Keratinocyte (primary cell): ENCODE data around the gene LFNG. TPM values are rescaled to one million over a fixed set of nuclear protein-coding genes. Genes with fewer than 3 reads are reported as not detected.

Experiments
- DNase-seq: peaks from one replicate; pipeline ENCODE4 v3.0.0-alpha.2; 2011; ENCODE audit warnings: low read depth, missing footprints, low spot score
- FAIRE-seq: peaks from 2 replicates; lab custom pipeline; 2011; peaks lifted over from hg19 to GRCh38; lab: Jason Lieb, UNC
- H2AFZ ChIP-seq: 2 replicates; pipeline ENCODE4 v1.6.0; 2012; ENCODE audit warnings: low read length, control low read depth, inconsistent platforms; ENCODE audit not compliant: control insufficient read depth
- H3K27ac ChIP-seq: 2 replicates; pipeline ENCODE4 v1.5.1; 2011; ENCODE audit warnings: low read length; ENCODE audit not compliant: control insufficient read depth, insufficient read depth
- H3K27me3 ChIP-seq: 3 replicates; pipeline ENCODE4 v1.6.0; 2011; ENCODE audit warnings: low read length; ENCODE audit not compliant: control insufficient read depth, insufficient read depth; ENCODE audit errors: extremely low read depth
- H3K36me3 ChIP-seq, 2 experiments: 2 replicates in 1 of 2; 3 replicates in 1 of 2; pipeline ENCODE4 v1.5.1; 2011; ENCODE audit warnings: low read length in 2 of 2, mild to moderate bottlenecking in 1 of 2; ENCODE audit not compliant: control insufficient read depth in 2 of 2, insufficient read depth in 2 of 2; ENCODE audit errors: extremely low read depth in 1 of 2
- H3K4me1 ChIP-seq: 3 replicates; pipeline ENCODE4 v1.5.1; 2011; ENCODE audit warnings: low read length; ENCODE audit not compliant: control insufficient read depth, insufficient read depth; ENCODE audit errors: extremely low read depth
- H3K4me2 ChIP-seq: 3 replicates; pipeline ENCODE4 v1.6.0; 2011; ENCODE audit warnings: low read depth, low read length; ENCODE audit not compliant: control insufficient read depth, insufficient read depth; ENCODE audit errors: extremely low read depth
- H3K4me3 ChIP-seq, 3 experiments: fragments of 200-600 bp in 1 of 3; sonication (generic) in 1 of 3; 2 replicates in 2 of 3; 3 replicates in 1 of 3; pipeline ENCODE4 v1.5.1; 2011 to 2016; ENCODE audit warnings: low read length in 3 of 3, mild to moderate bottlenecking in 3 of 3, control low read depth in 2 of 3, inconsistent platforms in 1 of 3, low read depth in 1 of 3, mixed read lengths in 1 of 3, mixed run types in 1 of 3, moderate library complexity in 1 of 3; ENCODE audit not compliant: control insufficient read depth in 2 of 3, insufficient read depth in 2 of 3; ENCODE audit errors: extremely low read depth in 1 of 3
- H3K79me2 ChIP-seq: 2 replicates; pipeline ENCODE4 v1.6.0; 2012; ENCODE audit warnings: low read length; ENCODE audit not compliant: control insufficient read depth, insufficient read depth
- H3K9ac ChIP-seq: 3 replicates; pipeline ENCODE4 v1.6.0; 2011; ENCODE audit warnings: low read length; ENCODE audit not compliant: control insufficient read depth, insufficient read depth; ENCODE audit errors: extremely low read depth
- H3K9me1 ChIP-seq: 3 replicates; pipeline ENCODE4 v1.6.0; 2011; ENCODE audit warnings: low read length; ENCODE audit not compliant: control insufficient read depth, insufficient read depth; ENCODE audit errors: extremely low read depth
- H3K9me3 ChIP-seq: 2 replicates; pipeline ENCODE4 v1.5.1; 2012; ENCODE audit warnings: low read depth, low read length; ENCODE audit not compliant: control insufficient read depth
- H4K20me1 ChIP-seq: 3 replicates; pipeline ENCODE4 v1.6.0; 2011; ENCODE audit warnings: low read length; ENCODE audit not compliant: control insufficient read depth, insufficient read depth; ENCODE audit errors: extremely low read depth
- EZH2 ChIP-seq: IDR thresholded peaks from one replicate; pipeline ENCODE4 v1.6.1; 2012; ENCODE audit warnings: inconsistent platforms, mild to moderate bottlenecking, low read length, moderate library complexity
- dilution Hi-C: fragments of 300-500 bp; cut with MboI; formaldehyde crosslinking; loops from one replicate; pipeline ENCODE4 v1.7.0; 2020; ENCODE audit warnings: low sequenced_read_pairs; ENCODE audit not compliant: extremely low pct_ligation_motif_present
- polyA plus RNA-seq, 5 experiments: library from polyadenylated mRNA; depleted of rRNA in 3 of 5; stranded (reverse) in 3 of 5; stranded (forward) in 1 of 5; unstranded in 1 of 5; fragments of >200 nt; gene quantifications; 1 replicate in 1 of 5; 2 replicates in 3 of 5; 3 replicates in 1 of 5; pipeline versions ENCODE4 v1.2.1 to v1.2.3, GENCODE V29; 2011 to 2012; ENCODE audit warnings: missing spikeins in 2 of 5, low read depth in 1 of 5, low replicate concordance in 1 of 5
- TF ChIP-seq, protein P1 (sequence below), 3 experiments: IDR thresholded peaks in 1 of 3; conservative IDR thresholded peaks in 1 of 3; optimal IDR thresholded peaks in 1 of 3; 2 replicates in 2 of 3; 3 replicates in 1 of 3; pipeline versions ENCODE3 to v1.5.1; 2011; ENCODE audit warnings: low read length in 3 of 3, mild to moderate bottlenecking in 3 of 3, moderate library complexity in 2 of 3, control low read depth in 1 of 3, inconsistent platforms in 1 of 3; ENCODE audit not compliant: insufficient read depth in 2 of 3; ENCODE audit errors: extremely low read depth in 1 of 3

LFNG gene
- polyA plus RNA-seq, 1 donor (not counting 4 experiments of a cell fraction or from before 2014, with no cell fraction given): 17.7 TPM

DNA sequence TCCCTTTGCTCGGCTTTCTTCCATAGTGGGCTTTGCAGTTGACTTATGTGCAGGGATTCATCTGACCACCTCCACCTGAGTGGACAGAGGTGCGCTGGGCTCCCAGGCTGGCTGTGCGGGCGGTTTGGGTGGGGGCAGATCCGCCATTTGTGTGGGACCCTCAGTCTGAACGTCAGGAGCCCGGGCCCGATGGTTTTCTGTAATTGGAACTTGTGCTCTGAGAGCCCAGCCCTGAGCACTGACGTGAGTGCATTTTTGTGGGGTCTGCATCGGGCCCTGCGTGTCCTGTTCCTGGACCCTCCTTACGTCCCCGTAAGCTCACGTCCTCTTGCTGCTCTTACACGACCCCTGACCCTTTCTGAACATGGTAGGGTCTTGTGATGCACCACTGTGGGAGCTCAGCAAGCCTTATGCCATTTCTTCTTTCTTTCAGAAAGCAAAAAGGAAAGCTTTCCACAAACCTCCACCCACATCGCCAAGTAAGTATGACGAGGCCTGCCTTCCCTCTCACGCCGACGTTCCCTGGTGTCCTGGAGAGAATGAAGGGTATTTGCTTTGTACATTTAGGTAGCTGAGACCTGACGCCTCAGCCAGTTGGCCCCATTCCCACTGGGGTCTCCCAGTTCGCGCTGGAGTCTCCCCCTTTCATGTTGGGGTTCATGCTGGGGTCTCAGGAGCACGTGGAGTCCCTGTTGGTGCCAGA is 49.1 kb downstream of the LFNG start:
- dilution Hi-C loops: no loop called here
- Histone ChIP-seq H3K4me3 (no peak overlapping the region), H3K9ac (no peak overlapping the region), H3K36me3 (peaks cover 6 to 9% of the 10 kb centered on the region in 2 experiments), H3K4me2 (no peak overlapping the region), H3K4me1 (peaks cover 10% of the 10 kb centered on the region), H2AFZ (no peak overlapping the region), H3K79me2 (peaks cover 5% of the 10 kb centered on the region), H4K20me1 (peaks cover 4% of the 10 kb centered on the region), H3K27me3 (no peaks in the 10 kb centered on the region), H3K27ac (no peak overlapping the region), H3K9me1 (no peaks in the 10 kb centered on the region), H3K9me3 (no peaks in the 10 kb centered on the region)
- DNase-seq: no peak
- FAIRE-seq: no peak
- TF ChIP-seq EZH2: no peak
- TF ChIP-seq, protein P1, sequence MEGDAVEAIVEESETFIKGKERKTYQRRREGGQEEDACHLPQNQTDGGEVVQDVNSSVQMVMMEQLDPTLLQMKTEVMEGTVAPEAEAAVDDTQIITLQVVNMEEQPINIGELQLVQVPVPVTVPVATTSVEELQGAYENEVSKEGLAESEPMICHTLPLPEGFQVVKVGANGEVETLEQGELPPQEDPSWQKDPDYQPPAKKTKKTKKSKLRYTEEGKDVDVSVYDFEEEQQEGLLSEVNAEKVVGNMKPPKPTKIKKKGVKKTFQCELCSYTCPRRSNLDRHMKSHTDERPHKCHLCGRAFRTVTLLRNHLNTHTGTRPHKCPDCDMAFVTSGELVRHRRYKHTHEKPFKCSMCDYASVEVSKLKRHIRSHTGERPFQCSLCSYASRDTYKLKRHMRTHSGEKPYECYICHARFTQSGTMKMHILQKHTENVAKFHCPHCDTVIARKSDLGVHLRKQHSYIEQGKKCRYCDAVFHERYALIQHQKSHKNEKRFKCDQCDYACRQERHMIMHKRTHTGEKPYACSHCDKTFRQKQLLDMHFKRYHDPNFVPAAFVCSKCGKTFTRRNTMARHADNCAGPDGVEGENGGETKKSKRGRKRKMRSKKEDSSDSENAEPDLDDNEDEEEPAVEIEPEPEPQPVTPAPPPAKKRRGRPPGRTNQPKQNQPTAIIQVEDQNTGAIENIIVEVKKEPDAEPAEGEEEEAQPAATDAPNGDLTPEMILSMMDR (optimal IDR thresholded peaks at IDR 0.05 in 1 of 3, IDR thresholded peaks at IDR 0.05 in 1 of 3, conservative IDR thresholded peaks at IDR 0.05 in 1 of 3; ENCODE audit: extremely low read depth in 1 of 3, insufficient read depth in 2 of 3, low read length in 3 of 3): no peak

DNA sequence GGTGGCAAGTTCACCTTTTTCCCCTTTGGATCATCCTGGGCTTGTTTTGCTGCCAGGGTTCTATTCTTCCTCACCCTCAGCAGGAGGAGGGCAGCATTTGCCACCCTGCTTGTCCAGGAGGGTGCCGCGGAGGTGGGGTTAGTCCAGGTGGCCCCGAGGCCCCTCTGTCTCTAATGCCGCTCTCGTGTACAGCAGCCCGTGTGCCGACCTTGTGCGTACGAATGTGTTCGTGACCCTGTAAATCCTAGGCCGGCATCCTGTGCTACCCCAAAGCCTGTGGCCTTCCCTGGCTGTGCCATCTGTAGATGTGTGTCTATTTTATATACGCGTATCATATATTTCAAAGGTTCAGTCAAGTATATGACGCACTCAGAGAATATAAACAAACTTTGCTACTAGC is 49.8 kb downstream of the LFNG start:
- H3K79me2 ChIP-seq: peaks cover 5% of the 10 kb centered on the region
- H3K4me1 ChIP-seq: peaks cover 10% of the 10 kb centered on the region
- H3K9me3 ChIP-seq: no peaks in the 10 kb centered on the region
- no peaks in the 10 kb centered on the region for H3K9me1 ChIP-seq
- TF ChIP-seq EZH2: no peak
- TF ChIP-seq, protein P1 (optimal IDR thresholded peaks at IDR 0.05 in 1 of 3, IDR thresholded peaks at IDR 0.05 in 1 of 3, conservative IDR thresholded peaks at IDR 0.05 in 1 of 3; ENCODE audit: extremely low read depth in 1 of 3, insufficient read depth in 2 of 3, low read length in 3 of 3): no peak
- H3K27me3 ChIP-seq: no peaks in the 10 kb centered on the region
- no peak overlapping the region for H3K4me3 ChIP-seq
- H2AFZ ChIP-seq: no peak overlapping the region
- peaks cover 9% of the 10 kb centered on the region in 2 experiments for H3K36me3 ChIP-seq
- dilution Hi-C loops: no loop called here
- no peak for FAIRE-seq
- DNase-seq: no peak
- H3K4me2 ChIP-seq: no peak overlapping the region
- no peak overlapping the region for H3K9ac ChIP-seq
- H3K27ac ChIP-seq: no peak overlapping the region
- peaks cover 4% of the 10 kb centered on the region for H4K20me1 ChIP-seq
